ENCODE results near the gene CHD8. TPM values are rescaled to one million over a fixed set of nuclear protein-coding genes. Genes with fewer than 3 reads are reported as not detected.
A peak's percentile ranks its signal among the peaks of the same experiment; 100 is the strongest.

Gene CHD8
- total RNA-seq, 1 experiment from 2014 or later: 135 TPM

DNA sequence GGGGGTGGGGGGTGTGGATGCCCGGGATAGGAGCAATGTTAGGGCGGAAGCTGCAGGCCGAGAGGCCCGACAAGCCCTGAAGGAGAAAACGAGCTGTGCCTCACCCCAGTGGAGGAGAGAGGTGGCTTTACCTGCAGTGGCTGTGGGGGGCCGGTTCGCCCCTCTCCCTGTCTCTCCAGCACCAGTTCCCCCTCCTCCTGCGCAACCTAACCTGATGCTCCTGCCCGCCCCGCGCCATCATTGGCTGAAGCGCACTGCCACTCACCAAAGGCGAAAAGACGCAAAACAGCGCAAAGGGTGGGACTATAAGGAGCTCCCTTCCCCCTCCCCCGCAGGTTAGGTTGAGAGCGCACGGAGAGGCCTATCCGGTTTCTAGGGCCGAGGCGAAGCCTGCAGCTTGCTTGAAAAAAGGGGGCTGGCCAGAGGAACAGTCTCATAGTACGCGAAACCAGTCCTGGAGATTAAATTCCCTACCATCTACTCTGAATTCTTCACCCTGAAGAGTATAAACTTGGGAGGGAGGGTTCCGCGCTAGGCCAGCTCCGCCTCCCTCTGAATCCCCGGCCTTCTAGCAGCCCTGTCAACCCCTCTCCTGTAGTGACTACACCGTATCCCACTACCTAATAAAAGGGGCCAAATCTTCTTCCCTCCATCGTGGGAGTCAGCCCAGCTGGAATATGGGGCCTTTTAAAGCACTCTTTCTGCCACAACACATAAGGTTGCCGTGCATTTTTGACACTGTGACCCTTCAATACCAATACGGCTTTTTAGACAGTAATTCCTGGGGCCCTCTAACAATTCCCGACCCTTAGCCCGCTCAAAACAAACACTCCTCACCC, 18.6 kb downstream of the CHD8 start:
- Histone ChIP-seq H3K27me3 (ENCODE audit: insufficient read depth, low read length) (no peaks in the 10 kb centered on the region), H4K91ac (ENCODE audit: insufficient read length, low read depth, low read length) (no peak overlapping the region), H3K4me1 (ENCODE audit: insufficient read depth, low read length) (no peaks in the 10 kb centered on the region), H3K23ac (ENCODE audit: insufficient read length, low read depth, low read length) (no peak overlapping the region), H2BK15ac (ENCODE audit: low read depth, low read length) (no peak overlapping the region), H3K9me3 (ENCODE audit: control insufficient read depth, low read depth, low read length) (no peaks in the 10 kb centered on the region), H2BK120ac (ENCODE audit: low read depth, low read length, poor library complexity, severe bottlenecking) (no peak overlapping the region), H3K18ac (ENCODE audit: insufficient read length, low read depth, low read length) (no peak overlapping the region), H3T11ph (ENCODE audit: low read length) (no peak overlapping the region), H3K56ac (ENCODE audit: insufficient read length, low read depth, low read length) (no peak overlapping the region), H4K8ac (replicated peaks; ENCODE audit: insufficient read length, low read depth, low read length) (no peak overlapping the region), H2AK5ac (ENCODE audit: insufficient read length, low read length) (no peak overlapping the region), H4K5ac (ENCODE audit: insufficient read length, low read depth, low read length) (no peak overlapping the region), H3K27ac (ENCODE audit: insufficient read length, low read depth, low read length) (peak overlapping the region; percentile 30), H3K4me2 (ENCODE audit: insufficient read depth, insufficient read length, low read length) (peak overlapping the region; percentile 86), H2BK20ac (ENCODE audit: low read depth, low read length, poor library complexity, severe bottlenecking) (no peak overlapping the region), H3K14ac (ENCODE audit: insufficient read depth, low read length) (no peak overlapping the region), H4K20me1 (ENCODE audit: control insufficient read depth, insufficient read depth, insufficient read length) (no peaks in the 10 kb centered on the region), H2AFZ (ENCODE audit: low read length) (no peak overlapping the region), H3K4ac (ENCODE audit: low read depth, low read length) (no peak overlapping the region), H2BK5ac (ENCODE audit: insufficient read length, low read length) (no peak overlapping the region), H3K9ac (ENCODE audit: extremely low read depth, insufficient read length, low read length) (peak overlapping the region; percentile 71), H3K23me2 (ENCODE audit: insufficient read length, low read depth, low read length, poor library complexity, severe bottlenecking) (peaks cover 7% of the 10 kb centered on the region), H3K79me2 (ENCODE audit: insufficient read depth, low read length) (peaks cover 25% of the 10 kb centered on the region; the same call in 1 of the 2 replicates), H2BK12ac (ENCODE audit: insufficient read length, low read depth, low read length) (no peak overlapping the region), H3K79me1 (ENCODE audit: insufficient read depth, low read depth, low read length, poor library complexity, severe bottlenecking) (peaks cover 3% of the 10 kb centered on the region)
- H3K27me3 Mint-ChIP-seq (ENCODE audit: low read depth): no peaks in the 10 kb centered on the region
- peaks cover 21 to 36% of the 10 kb centered on the region in 2 experiments for H3K4me1 Mint-ChIP-seq
- H3K27ac Mint-ChIP-seq: peak overlapping the region; percentile 81 to 98 (median 86)
- peak overlapping the region; percentile 81 to 89 for H3K4me3 Mint-ChIP-seq
- no peaks in the 10 kb centered on the region for H3K9me3 Mint-ChIP-seq
- WGBS (ENCODE audit: extremely low coverage, insufficient read length, low lambda C conversion rate): no CpG with 5 or more reads among the region's 33 CpGs
- H3K36me3 Mint-ChIP-seq (ENCODE audit: insufficient read depth in 1 of 3, low read depth in 3 of 3): peaks cover 5 to 27% (median 12%) of the 10 kb centered on the region in 3 experiments; a peak in 5 of 7 replicates
- TF ChIP-seq, protein P1, sequence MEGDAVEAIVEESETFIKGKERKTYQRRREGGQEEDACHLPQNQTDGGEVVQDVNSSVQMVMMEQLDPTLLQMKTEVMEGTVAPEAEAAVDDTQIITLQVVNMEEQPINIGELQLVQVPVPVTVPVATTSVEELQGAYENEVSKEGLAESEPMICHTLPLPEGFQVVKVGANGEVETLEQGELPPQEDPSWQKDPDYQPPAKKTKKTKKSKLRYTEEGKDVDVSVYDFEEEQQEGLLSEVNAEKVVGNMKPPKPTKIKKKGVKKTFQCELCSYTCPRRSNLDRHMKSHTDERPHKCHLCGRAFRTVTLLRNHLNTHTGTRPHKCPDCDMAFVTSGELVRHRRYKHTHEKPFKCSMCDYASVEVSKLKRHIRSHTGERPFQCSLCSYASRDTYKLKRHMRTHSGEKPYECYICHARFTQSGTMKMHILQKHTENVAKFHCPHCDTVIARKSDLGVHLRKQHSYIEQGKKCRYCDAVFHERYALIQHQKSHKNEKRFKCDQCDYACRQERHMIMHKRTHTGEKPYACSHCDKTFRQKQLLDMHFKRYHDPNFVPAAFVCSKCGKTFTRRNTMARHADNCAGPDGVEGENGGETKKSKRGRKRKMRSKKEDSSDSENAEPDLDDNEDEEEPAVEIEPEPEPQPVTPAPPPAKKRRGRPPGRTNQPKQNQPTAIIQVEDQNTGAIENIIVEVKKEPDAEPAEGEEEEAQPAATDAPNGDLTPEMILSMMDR (conservative IDR thresholded peaks at IDR 0.05): no peak
- peak; percentile 99 for DNase-seq
